GM23338 (cell line): ENCODE measurements around the gene ULK3.

Source experiments
- CTCF ChIP-seq, 2 experiments: fragments of 200-600 bp in 1 of 2; sonication (generic) in 1 of 2; conservative IDR thresholded peaks; 2 replicates each; pipeline versions ENCODE4 v1.5.1 to v1.6.1; 2016 to 2017; ENCODE audit warnings: antibody characterized with exemption in 2 of 2, low read depth in 2 of 2, mild to moderate bottlenecking in 2 of 2, moderate library complexity in 1 of 2
- EZH2 ChIP-seq: fragments of 200-600 bp; sonication (generic); IDR thresholded peaks from one replicate; pipeline ENCODE4 v1.8.0; 2017; ENCODE audit warnings: antibody characterized with exemption, mild to moderate bottlenecking, low read depth; ENCODE audit not compliant: unreplicated experiment
- EZH2phosphoT487 ChIP-seq: fragments of 200-600 bp; sonication (generic); IDR thresholded peaks from one replicate; pipeline ENCODE4 v1.8.1; 2018; ENCODE audit warnings: antibody characterized with exemption; ENCODE audit not compliant: unreplicated experiment
- NANOG ChIP-seq: IDR thresholded peaks from 2 replicates; pipeline ENCODE4 v1.6.1; 2016; ENCODE audit warnings: antibody characterized with exemption, borderline replicate concordance
- POLR2AphosphoS5 ChIP-seq: IDR thresholded peaks from 2 replicates; pipeline ENCODE4 v1.6.1; 2016; ENCODE audit warnings: antibody characterized with exemption, low read depth

GRCh38 chr15:74792227-74793016 is 50.5 kb downstream of the ULK3 start:
- TF ChIP-seq CTCF (conservative IDR thresholded peaks at IDR 0.05; ENCODE audit: low read depth in 2 of 2) = no peak
- TF ChIP-seq POLR2AphosphoS5 = no peak
- no peak for TF ChIP-seq NANOG
- no peak for TF ChIP-seq EZH2
- no peak for TF ChIP-seq EZH2phosphoT487
